Stomach smooth muscle (tissue), 2 donors: ENCODE data around the gene NAPB.
"Not testable (repeated sequence)": the region's sequence is repeated elsewhere in the genome, so short reads cannot be mapped to it uniquely, and the experiment has no call there.

Experiments
- H3K27ac ChIP-seq: one replicate; pipeline ENCODE4 v1.7.0; 2013; ENCODE audit warnings: mild to moderate bottlenecking, low read length, inconsistent platforms
- H3K27me3 ChIP-seq, 2 donors: one replicate each; pipeline ENCODE4 v1.7.0; 2013; ENCODE audit warnings: low read length in 2 of 2; ENCODE audit not compliant: insufficient read depth in 2 of 2, control insufficient read depth in 1 of 2
- H3K36me3 ChIP-seq, 2 donors: one replicate each; pipeline ENCODE4 v1.7.0; 2013; ENCODE audit warnings: low read length in 2 of 2; ENCODE audit not compliant: control insufficient read depth in 2 of 2, insufficient read depth in 2 of 2
- H3K4me1 ChIP-seq: one replicate; pipeline ENCODE4 v1.7.0; 2013; ENCODE audit warnings: low read length; ENCODE audit not compliant: control insufficient read depth, insufficient read depth
- H3K4me3 ChIP-seq, 2 donors: one replicate each; pipeline ENCODE4 v1.7.0; 2013; ENCODE audit warnings: low read length in 2 of 2
- H3K9ac ChIP-seq, 2 donors: one replicate each; pipeline ENCODE4 v1.7.0; 2013; ENCODE audit warnings: low read length in 2 of 2, mild to moderate bottlenecking in 1 of 2
- H3K9me3 ChIP-seq, 2 donors: one replicate each; pipeline ENCODE4 v1.7.0; 2013; ENCODE audit warnings: low read length in 2 of 2; ENCODE audit not compliant: control insufficient read depth in 2 of 2
- donor health status: healthy.
- donor health status: Pancreatic carcinoma.

NAPB gene

DNA sequence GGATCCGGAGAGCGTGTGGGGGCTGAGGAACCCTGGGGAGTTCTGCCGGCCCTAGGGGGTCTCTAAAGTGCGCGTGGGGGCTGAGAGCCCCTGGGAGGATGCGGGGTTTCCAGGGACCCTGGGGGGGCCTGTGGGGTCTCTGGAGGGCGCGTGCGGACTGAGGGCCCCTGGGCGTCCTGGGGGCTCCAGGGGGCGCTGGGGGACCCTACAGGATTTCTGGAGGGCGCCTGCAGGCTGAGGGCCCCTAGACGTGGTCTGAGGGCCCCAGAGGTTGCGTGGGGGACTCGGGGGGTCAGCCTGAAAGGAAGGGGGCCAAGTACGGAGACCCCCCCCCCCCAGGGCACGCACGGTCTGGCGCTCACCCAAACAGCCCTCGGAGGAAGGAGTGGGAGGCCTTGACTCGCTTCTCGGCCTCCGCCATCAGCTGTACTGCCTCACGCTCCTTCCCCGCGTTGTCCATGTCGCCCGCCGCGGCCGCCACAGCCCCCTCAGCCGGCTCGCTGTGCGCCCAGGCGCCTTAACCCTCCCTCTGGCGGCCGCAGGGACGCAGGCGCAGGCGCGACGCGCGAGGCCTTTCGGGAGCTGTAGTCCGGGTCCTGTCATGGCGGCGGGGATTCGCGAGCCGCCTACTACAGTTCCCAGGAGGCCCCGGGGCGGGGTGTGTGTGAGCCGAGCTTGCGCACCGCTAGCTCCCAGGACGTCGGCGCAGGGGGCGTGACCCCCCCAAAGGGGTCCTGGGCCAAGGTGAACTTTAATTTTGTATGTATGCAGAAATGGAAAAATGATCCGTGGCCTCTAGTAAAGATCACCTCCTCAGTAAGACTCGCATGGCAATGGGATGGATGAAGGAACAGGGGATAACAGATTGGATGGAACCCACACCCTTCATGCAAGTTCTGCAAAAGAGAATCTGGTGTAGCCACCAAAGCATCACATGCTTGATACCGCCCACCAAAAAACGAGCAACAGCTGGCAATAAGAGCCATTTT is at the start of gene NAPB:
Gene NAPB (minus strand): TSS at position 546 of the 989 bp plus-strand sequence. CDS start 86 bp downstream, at position 460.
- Histone ChIP-seq H3K9me3 (no peaks in the 10 kb centered on the region), H3K27ac (peak within 1 kb of the TSS; percentile 59), H3K36me3 (no peaks in the 10 kb centered on the region), H3K4me1 (no peaks in the 10 kb centered on the region), H3K4me3 (peak within 1 kb of the TSS; percentile 86 to 91), H3K9ac (peak within 1 kb of the TSS; percentile 83 to 89), H3K27me3 (peaks cover 0 to 6% of the 10 kb centered on the region in 2 donors)

DNA sequence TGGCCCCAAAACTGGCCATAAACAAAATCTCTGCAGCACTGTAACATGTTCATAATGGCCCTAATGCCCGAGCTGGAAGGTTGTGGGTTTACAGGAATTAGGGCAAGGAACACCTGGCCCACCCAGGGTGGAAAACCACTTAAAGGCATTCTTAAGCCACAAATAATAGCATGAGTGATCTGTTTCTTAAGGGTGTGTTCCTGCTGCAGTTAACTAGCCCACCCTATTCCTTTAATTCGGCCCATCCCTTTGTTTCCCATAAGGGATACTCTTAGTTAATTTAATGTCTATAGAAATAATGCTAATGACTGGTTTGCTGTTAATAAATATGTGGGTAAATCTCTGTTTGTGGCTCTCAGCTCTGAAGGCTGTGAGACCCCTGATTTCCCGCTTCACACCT is 45.7 kb upstream of the NAPB start:
- not testable (repeated sequence) for H3K4me1 ChIP-seq, H3K36me3 ChIP-seq, H3K27me3 ChIP-seq, H3K4me3 ChIP-seq, H3K27ac ChIP-seq, H3K9ac ChIP-seq
- H3K9me3 ChIP-seq = peaks cover 6 to 10% of the 10 kb centered on the region in 2 donors

DNA sequence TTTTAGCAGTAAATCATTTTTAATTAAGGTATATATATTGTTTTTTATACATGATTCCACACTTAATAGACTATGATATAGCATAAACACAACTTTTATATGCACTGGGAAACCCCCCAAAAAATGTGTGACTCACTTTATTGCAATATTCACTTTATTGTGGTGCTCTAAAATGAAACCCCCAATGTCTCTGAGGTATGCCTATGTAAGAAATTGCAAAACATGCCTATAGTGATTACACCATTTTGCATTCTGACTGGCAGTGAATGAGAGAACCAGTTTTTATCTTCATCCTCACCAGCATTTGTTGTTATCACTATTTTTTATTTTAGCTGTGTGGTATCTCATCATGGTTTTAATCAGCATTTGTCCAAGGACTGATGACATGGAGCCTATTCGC is 39.9 kb upstream of the NAPB start:
- Histone ChIP-seq H3K4me3 (no peak overlapping the region), H3K9ac (no peak overlapping the region), H3K27me3 (no peaks in the 10 kb centered on the region), H3K4me1 (no peaks in the 10 kb centered on the region), H3K36me3 (no peaks in the 10 kb centered on the region), H3K27ac (no peak overlapping the region), H3K9me3 (peaks cover 2 to 6% of the 10 kb centered on the region in 2 donors)

DNA sequence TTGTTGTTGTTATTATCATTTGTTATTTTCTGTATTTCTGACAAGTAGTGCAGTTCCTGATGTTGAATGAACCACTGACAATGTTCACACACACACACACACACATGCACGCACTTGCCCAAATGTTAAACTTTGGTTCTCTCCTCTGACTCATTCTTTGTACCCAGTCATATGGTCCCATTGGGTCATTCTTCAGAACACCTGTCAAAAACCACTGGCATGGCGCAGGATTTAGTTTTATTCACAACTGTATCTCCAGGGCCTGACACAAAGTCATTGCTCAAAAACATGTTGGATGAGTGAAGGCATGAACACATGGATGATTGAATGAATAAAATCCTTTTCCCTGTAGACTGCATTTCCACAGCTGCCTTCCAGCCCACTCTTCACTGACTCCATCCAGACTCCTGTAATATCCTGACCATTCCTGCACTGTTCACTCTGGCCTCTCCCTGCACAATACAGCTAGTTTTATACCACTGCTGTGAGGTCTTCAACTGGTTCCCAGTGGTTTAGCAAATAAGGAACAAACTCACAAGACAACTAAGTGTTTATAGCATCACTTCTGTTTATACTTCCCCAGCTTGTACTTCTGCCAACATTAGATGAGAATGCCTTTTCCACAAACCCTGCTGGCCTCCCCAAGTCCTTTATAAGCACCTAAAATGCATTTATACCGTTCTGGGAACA is 38.3 kb upstream of the NAPB start:
- no peak overlapping the region for H3K27ac ChIP-seq
- no peak overlapping the region for H3K4me3 ChIP-seq
- H3K27me3 ChIP-seq = no peaks in the 10 kb centered on the region
- H3K9ac ChIP-seq = no peak overlapping the region
- no peaks in the 10 kb centered on the region for H3K4me1 ChIP-seq
- H3K9me3 ChIP-seq = peaks cover 0 to 2% of the 10 kb centered on the region in 2 donors
- no peaks in the 10 kb centered on the region for H3K36me3 ChIP-seq

DNA sequence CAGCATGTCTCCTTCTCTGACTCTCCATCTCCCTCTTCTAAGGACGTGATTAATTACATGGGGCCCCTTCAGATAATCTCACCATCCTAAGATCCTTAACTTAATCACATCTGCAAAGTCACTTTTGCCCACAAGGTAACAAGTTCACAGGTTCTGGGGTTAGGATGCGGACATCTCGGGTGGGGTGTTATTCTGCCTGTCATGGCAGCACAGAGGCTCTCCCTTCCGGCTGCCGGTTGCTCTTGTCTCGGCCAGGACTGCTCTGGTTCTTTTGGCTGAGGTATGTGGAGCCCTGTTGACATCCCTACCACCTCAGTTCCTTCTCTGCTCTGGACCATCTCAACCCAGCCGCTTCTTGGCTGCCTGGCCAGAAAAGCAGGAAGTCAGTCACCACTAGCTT is 35.6 kb upstream of the NAPB start:
- H3K4me1 ChIP-seq = no peaks in the 10 kb centered on the region
- no peaks in the 10 kb centered on the region for H3K36me3 ChIP-seq
- no peak overlapping the region for H3K4me3 ChIP-seq
- H3K27ac ChIP-seq = no peak overlapping the region
- H3K9me3 ChIP-seq = no peaks in the 10 kb centered on the region
- no peak overlapping the region for H3K9ac ChIP-seq
- peaks cover 0 to 10% of the 10 kb centered on the region in 2 donors for H3K27me3 ChIP-seq

DNA sequence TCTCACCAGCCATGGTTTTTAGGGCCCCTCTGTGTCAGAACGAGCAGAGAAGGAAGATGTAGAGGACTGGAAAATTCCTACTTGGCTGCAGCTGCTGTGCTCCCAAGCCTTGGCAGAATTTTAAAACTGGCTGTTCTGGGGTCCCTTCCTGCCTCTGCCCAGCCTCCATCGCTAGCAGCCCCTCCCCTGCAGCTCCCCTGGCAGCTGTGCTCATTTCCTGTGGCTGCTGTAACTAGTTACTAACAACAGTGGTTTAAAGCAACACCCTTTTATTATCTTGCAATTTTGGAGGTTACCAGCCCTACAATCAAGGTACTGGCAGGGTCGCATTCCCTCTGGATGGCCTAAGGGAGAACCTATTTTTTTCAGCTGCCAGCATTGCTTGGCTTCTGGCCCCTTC is 35.1 kb upstream of the NAPB start:
- no peaks in the 10 kb centered on the region for H3K36me3 ChIP-seq
- no peak overlapping the region for H3K9ac ChIP-seq
- H3K4me1 ChIP-seq = peaks cover 2% of the 10 kb centered on the region
- H3K27ac ChIP-seq = no peak overlapping the region
- peaks cover 0 to 10% of the 10 kb centered on the region in 2 donors for H3K27me3 ChIP-seq
- no peaks in the 10 kb centered on the region for H3K9me3 ChIP-seq
- no peak overlapping the region for H3K4me3 ChIP-seq

DNA sequence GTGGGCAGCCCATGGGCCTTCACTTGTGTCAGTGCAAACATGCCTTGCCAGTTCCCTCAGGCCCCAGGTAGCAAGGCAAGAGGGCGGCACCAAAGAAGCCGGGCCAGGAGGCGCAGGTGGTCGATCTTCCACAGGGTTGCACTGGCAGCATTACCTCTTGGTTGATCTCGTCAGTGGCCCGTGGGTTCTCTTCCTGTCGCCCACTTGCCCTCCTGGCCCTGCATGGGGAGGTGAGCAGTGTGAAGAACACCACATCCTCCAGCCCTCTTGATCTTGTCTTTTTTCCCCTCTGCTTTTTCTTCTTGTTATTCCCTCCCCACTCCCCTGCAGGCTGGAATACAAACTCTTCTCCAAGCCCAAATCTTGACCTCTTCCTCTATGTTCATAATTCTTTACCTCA is 34.4 kb upstream of the NAPB start:
- Histone ChIP-seq H3K36me3 (no peaks in the 10 kb centered on the region), H3K27ac (no peak overlapping the region), H3K9ac (no peak overlapping the region), H3K4me3 (no peak overlapping the region), H3K4me1 (peaks cover 2% of the 10 kb centered on the region), H3K9me3 (no peaks in the 10 kb centered on the region), H3K27me3 (peaks cover 0 to 10% of the 10 kb centered on the region in 2 donors)

DNA sequence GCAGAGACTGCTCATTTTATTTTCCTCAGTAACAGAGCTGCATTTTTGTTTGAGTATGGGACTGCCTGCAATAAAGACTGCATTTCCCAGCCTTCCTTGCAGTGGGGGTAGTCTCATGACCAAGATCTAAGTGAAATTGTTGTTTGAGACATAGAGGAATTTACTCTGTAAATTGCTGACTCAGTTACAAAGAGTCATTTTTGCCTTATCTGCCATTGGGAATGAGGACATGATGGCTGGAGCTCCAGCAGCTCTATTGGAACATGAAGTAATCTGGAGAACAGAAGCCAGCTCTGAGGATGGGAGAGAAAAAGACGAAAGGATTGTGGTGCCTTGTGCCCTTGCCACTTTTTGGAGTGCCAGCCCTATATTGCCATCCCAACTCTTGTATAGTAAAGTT is 33.5 kb upstream of the NAPB start:
- Histone ChIP-seq H3K27me3 (peaks cover 0 to 10% of the 10 kb centered on the region in 2 donors), H3K27ac (no peak overlapping the region), H3K9ac (no peak overlapping the region), H3K9me3 (no peaks in the 10 kb centered on the region), H3K4me1 (peaks cover 2% of the 10 kb centered on the region), H3K4me3 (no peak overlapping the region), H3K36me3 (no peaks in the 10 kb centered on the region)

DNA sequence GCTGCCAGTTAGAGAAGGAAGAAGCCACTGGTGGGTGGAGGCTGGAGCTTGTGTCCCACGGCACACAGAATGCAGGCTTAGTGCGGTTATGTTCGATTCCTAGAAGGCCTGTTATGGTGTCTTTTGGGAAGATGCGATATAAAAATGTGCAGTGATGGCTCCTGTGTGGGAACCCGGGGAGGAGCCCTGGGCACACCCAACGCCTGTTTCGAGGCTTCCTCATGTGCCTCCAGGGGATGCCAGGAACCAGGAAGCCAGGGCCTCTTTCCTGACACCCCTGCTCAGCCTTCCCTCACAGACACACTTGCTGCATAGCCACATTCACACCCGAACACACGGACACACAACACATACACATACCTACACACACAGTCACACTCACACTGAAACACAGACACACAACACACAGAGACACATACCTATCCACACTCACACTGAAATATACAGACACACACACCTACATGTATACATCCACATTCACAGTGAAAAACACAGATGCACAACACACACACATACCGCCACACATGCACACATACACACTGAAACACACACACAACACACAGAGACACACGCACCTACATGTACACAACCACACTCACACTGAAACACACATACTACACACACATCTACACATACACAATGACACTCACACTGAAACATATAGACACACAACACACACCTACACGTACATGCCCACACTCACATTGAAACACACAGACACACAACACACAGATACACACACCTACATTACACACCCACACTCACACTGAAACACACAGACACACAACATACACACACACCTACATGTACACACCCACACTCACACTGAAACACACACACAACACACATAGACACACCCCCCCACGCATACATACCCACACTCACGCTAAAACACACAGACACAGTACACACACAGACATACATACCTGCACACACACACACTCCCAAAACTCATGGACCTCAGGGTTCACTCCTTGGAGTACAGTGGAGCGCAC is 32.6 kb upstream of the NAPB start:
- Histone ChIP-seq H3K9me3 (no peaks in the 10 kb centered on the region), H3K4me1 (peaks cover 2% of the 10 kb centered on the region), H3K4me3 (no peak overlapping the region), H3K27ac (no peak overlapping the region), H3K36me3 (no peaks in the 10 kb centered on the region), H3K27me3 (peaks cover 0 to 10% of the 10 kb centered on the region in 2 donors), H3K9ac (no peak overlapping the region)

DNA sequence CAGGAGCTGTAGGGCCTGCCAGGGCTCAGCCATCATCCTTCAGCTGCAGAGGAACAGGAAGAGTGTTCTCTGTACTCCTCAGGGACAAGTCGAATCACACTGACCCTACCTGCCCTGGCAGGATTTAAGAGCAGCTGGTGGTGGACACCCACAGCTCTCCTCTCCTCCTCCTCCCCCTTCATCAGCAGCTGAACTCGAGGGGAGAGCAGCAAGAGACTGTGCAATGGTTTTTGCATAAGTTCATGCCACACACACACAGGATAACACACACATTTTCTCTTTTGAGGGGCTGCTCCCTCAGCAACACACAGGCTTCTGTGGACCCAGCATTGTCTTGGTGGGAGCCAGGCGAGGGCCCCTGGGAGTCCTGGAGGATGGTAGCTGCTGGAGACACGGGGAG is 31.5 kb upstream of the NAPB start, which contains the start of gene CST11:
Gene CST11 (minus strand): TSS at position 101 of the 400 bp plus-strand sequence. CDS start 65 bp downstream, at position 36.
- Histone ChIP-seq H3K9ac (no peak within 1 kb of the TSS), H3K27me3 (peaks cover 0 to 10% of the 10 kb centered on the region in 2 donors), H3K9me3 (no peaks in the 10 kb centered on the region), H3K4me3 (no peak within 1 kb of the TSS), H3K27ac (no peak within 1 kb of the TSS), H3K4me1 (peaks cover 2% of the 10 kb centered on the region), H3K36me3 (no peaks in the 10 kb centered on the region)
